A673 (cell line): ENCODE measurements around the gene PAPOLA. TPM values are rescaled to one million over a fixed set of nuclear protein-coding genes. Genes with fewer than 3 reads are reported as not detected.

ENCODE experiments used
- BruUV-seq: library from RNA; stranded (reverse); fragments of 400-500 nt; replicated peaks from 2 replicates; lab custom pipeline; 2021; lab: Mats Ljungman, UMichigan
- CTCF ChIA-PET: fragments of 300-600 bp; sonication (Branson Sonifier 250); formaldehyde crosslinking; loops from one replicate; lab custom pipeline; 2022; ENCODE audit warnings: antibody characterized with exemption; lab: Charles Lee
- POLR2A ChIA-PET: fragments of 300-600 bp; sonication (Branson Sonifier 250); formaldehyde crosslinking; loops from one replicate; lab custom pipeline; 2022; ENCODE audit warnings: antibody characterized with exemption; ENCODE audit not compliant: low non-redundant PET; lab: Charles Lee
- DNase-seq: peaks from one replicate; pipeline ENCODE4 v3.0.0-alpha.2; 2015; ENCODE audit warnings: low spot score
- H3K27ac ChIP-seq: fragments of 200-600 bp; sonication (generic); 2 replicates; pipeline ENCODE4 v1.5.1; 2016; ENCODE audit warnings: mixed run types, low read depth, mild to moderate bottlenecking, mixed read lengths, antibody characterized with exemption, low read length; ENCODE audit not compliant: poor library complexity, severe bottlenecking
- H3K27me3 ChIP-seq: fragments of 200-600 bp; sonication (generic); replicated peaks from 2 replicates; pipeline ENCODE4 v1.6.1; 2017; ENCODE audit warnings: mixed run types, low read depth, mild to moderate bottlenecking, mixed read lengths, antibody characterized with exemption, low read length; ENCODE audit not compliant: insufficient read depth, poor library complexity
- H3K36me3 ChIP-seq: fragments of 200-600 bp; sonication (generic); 2 replicates; pipeline ENCODE4 v1.6.1; 2016; ENCODE audit warnings: mixed run types, mild to moderate bottlenecking, mixed read lengths, antibody characterized with exemption, low read length; ENCODE audit not compliant: insufficient read depth, poor library complexity, severe bottlenecking
- H3K4me1 ChIP-seq: fragments of 200-600 bp; sonication (generic); 2 replicates; pipeline ENCODE4 v1.6.1; 2017; ENCODE audit warnings: mixed run types, mild to moderate bottlenecking, mixed read lengths, antibody characterized with exemption, low read length; ENCODE audit not compliant: insufficient read depth, poor library complexity, severe bottlenecking
- H3K4me3 ChIP-seq: fragments of 200-600 bp; sonication (generic); 2 replicates; pipeline ENCODE4 v1.5.1; 2016; ENCODE audit warnings: low read depth, mixed run types, mild to moderate bottlenecking, mixed read lengths, low read length; ENCODE audit not compliant: poor library complexity, severe bottlenecking
- H3K9me3 ChIP-seq: fragments of 200-600 bp; sonication (generic); 2 replicates; pipeline ENCODE4 v1.6.1; 2016; ENCODE audit warnings: mixed run types, low read depth, mild to moderate bottlenecking, mixed read lengths, antibody characterized with exemption, low read length; ENCODE audit not compliant: poor library complexity, severe bottlenecking
- CTCF ChIP-seq: fragments of 300-800, 200-600 bp; sonication (generic); conservative IDR thresholded peaks from 2 replicates; pipeline ENCODE4 v1.5.1; 2017; ENCODE audit warnings: low read depth, mild to moderate bottlenecking, antibody characterized with exemption, low read length, moderate library complexity, mixed read lengths
- EZH2 ChIP-seq: fragments of 200-600 bp; sonication (generic); IDR thresholded peaks from 2 replicates; pipeline ENCODE4 v1.6.1; 2017; ENCODE audit warnings: borderline replicate concordance, low read depth, mild to moderate bottlenecking, mixed read lengths, antibody characterized with exemption, low read length; ENCODE audit not compliant: poor library complexity, severe bottlenecking
- intact Hi-C: fragments of 100-400 bp; cut with micrococcal nuclease; formaldehyde crosslinking; loops from one replicate; pipeline ENCODE4 v1.10.0; 2022; ENCODE audit not compliant: unreplicated experiment
- total RNA-seq: library from RNA; stranded (reverse); gene quantifications from 2 replicates; pipeline ENCODE4 v1.2.3, GENCODE V29; 2021

Gene PAPOLA
- total RNA-seq, 1 experiment from 2014 or later, result 337 TPM

GRCh38 chr14:96598332-96598928, 96.2 kb downstream of the PAPOLA start:
- no peak for DNase-seq
- intact Hi-C loops, result no loop called here
- no TSS peak for BruUV-seq
- ChIA-PET POLR2A (no interaction called here), CTCF (no interaction called here)
- no peak overlapping the region for H3K27ac ChIP-seq
- H3K4me1 ChIP-seq, result no peaks in the 10 kb centered on the region
- H3K36me3 ChIP-seq, result no peaks in the 10 kb centered on the region
- no peaks in the 10 kb centered on the region for H3K9me3 ChIP-seq
- H3K4me3 ChIP-seq, result no peak overlapping the region
- TF ChIP-seq EZH2 (no peak), CTCF (no peak)
- no peaks in the 10 kb centered on the region for H3K27me3 ChIP-seq

GRCh38 chr14:96599076-96599475, 96.9 kb downstream of the PAPOLA start:
- H3K4me3 ChIP-seq, result no peak overlapping the region
- H3K9me3 ChIP-seq, result no peaks in the 10 kb centered on the region
- H3K27me3 ChIP-seq, result no peaks in the 10 kb centered on the region
- H3K36me3 ChIP-seq, result no peaks in the 10 kb centered on the region
- POLR2A ChIA-PET, result no interaction called here
- intact Hi-C loops, result no loop called here
- no peak overlapping the region for H3K27ac ChIP-seq
- CTCF ChIA-PET, result no interaction called here
- no TSS peak for BruUV-seq
- no peaks in the 10 kb centered on the region for H3K4me1 ChIP-seq
- DNase-seq, result no peak
- TF ChIP-seq CTCF, result no peak
- no peak for TF ChIP-seq EZH2

GRCh38 chr14:96602186-96602585, 100.0 kb downstream of the PAPOLA start:
- Histone ChIP-seq H3K27ac (no peak overlapping the region), H3K27me3 (no peaks in the 10 kb centered on the region), H3K4me3 (no peak overlapping the region), H3K36me3 (no peaks in the 10 kb centered on the region), H3K9me3 (no peaks in the 10 kb centered on the region), H3K4me1 (no peaks in the 10 kb centered on the region)
- ChIA-PET CTCF (no interaction called here), POLR2A (no interaction called here)
- TF ChIP-seq CTCF, result no peak
- TF ChIP-seq EZH2, result no peak
- DNase-seq, result no peak
- no TSS peak for BruUV-seq
- intact Hi-C loops, result no loop called here
